HG02678 (cell line): Measurements from ENCODE around the gene ZNF615.
"Not testable (repeated sequence)": the region's sequence is repeated elsewhere in the genome, so short reads cannot be mapped to it uniquely, and the experiment has no call there.

Experiments
- ATAC-seq: cut with Tn5 transposase; IDR thresholded peaks from one replicate; pipeline ENCODE4 v1.9.1; 2021; ENCODE audit warnings: mild to moderate bottlenecking, moderate library complexity; ENCODE audit not compliant: unreplicated experiment

ZNF615 gene

GRCh38 chr19:52007806-52008557 lies at the start of gene ZNF615:
Gene ZNF615, minus strand, starts transcription at chr19:52008211. Its CDS starts 4,500 bp downstream, at chr19:52003711.
- peak; percentile 94 for ATAC-seq

DNA sequence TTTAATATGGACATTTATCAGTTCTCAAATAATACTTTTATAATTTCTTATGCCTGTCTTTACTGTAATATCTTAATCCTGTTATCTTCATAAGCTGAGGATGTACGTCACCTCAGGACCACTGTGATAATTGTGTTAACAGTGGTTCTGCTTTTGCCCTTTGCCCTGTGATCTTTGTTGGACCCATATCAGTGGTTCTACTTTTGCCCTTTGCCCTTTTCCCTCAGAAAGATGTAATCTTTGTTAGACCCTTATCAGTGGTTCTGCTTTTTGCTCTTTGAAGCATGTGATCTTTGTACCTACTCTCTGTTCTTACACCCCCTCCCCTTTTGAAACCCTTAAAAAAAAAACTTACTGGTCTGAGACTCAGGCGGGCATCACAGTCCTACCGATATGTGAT lies 48.5 kb upstream of the ZNF615 start:
- ATAC-seq = not testable (repeated sequence)

DNA sequence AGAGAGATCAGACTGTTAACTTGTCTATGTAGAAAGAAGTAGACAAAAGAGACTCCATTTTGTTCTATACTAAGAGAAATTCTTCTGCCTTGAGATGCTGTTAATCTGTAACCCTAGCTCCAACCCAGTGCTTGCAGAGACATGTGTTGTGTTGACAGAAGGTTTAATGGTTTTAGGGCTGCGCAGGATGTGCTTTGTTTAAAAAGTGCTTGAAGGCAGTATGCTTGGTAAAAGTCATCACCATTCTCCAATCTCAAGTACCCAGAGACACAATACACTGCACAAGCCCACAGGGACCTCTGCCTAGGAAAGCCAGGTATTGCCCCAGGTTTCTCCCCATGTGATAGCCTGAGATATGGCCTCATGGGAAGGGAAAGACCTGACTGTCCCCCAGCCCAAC lies 43.7 kb upstream of the ZNF615 start:
- ATAC-seq = not testable (repeated sequence)

- ATAC-seq = peak; percentile 91
Observed at GRCh38 chr19:52048555-52049501, 40.8 kb upstream of the ZNF615 start, which contains the start of gene ZNF432. Gene ZNF432, minus strand, starts transcription at chr19:52048838. Its CDS starts 1,970 bp downstream, at chr19:52046868.

- ATAC-seq = no peak
Observed at GRCh38 chr19:52039169-52039568, 31.2 kb upstream of the ZNF615 start.

DNA sequence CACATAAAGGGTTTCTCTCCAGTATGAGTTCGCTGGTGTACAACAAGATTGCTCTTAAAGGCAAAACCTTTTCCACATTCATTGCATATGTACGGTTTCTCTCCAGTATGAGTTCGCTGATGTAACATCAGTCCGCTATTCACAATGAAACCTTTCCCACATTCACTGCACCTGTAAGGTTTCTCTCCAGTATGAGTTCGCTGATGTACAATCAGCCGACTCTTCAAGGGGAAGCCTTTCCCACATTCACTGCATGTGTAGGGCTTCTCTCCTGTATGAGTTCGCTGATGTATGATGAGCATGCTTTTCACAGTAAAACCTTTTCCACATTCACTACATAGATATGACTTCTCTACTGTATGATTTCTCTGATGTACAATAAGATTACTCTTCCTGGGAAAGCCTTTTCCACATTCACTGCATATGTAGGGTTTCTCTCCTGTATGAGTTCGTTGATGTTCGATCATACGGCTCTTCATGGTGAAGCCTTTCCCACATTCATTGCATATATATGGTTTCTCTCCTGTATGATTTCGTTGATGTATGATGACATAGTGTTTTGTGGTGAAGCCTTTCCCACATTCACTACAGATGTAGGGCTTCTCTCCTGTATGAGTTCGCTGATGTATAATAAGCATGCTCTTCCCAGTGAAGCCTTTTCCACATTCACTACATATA lies 26.2 kb upstream of the ZNF615 start:
- no peak for ATAC-seq

DNA sequence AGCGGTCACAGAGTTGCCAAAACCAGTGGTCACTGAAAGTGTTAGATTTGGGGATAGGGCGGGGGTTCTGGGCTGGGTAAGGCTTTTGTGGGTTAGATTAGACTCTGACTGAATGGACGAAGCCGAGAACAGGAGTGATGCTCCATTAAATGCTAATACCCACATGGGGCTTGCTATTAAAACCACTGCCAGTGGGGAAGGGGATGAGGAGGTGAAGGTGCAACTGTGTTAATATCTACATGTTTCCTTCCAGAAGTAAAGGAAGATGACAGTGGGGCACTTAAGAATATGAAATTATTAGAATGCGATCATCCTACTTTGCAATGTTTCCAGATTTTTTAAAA lies 20.7 kb upstream of the ZNF615 start:
- ATAC-seq = peak; percentile 33

GRCh38 chr19:52028027-52028779 lies 20.2 kb upstream of the ZNF615 start, which contains the start of gene ZNF614:
Gene ZNF614, minus strand, starts transcription at chr19:52028379. Its CDS starts 2,634 bp downstream, at chr19:52025745.
- ATAC-seq = peak; percentile 88

GRCh38 chr19:52026255-52026990 lies 18.4 kb upstream of the ZNF615 start:
- not testable (repeated sequence) for ATAC-seq

DNA sequence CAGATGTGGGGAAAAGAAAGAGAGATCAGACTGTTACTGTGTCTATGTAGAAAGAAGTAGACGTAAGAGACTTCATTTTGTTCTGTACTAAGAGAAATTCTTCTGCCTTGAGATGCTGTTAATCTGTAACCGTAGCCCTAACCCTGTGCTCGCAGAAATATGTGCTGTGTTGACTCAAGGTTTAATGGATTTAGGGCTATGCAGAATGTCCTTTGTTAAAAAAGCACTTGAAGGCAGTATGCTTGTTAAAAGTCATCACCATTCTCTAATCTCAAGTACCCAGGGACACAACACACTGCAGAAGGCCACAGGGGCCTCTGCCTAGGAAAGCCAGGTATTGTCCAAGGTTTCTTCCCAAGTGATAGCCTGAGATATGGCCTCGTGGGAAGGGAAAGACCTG lies 16.5 kb upstream of the ZNF615 start:
- ATAC-seq = not testable (repeated sequence)

- no peak for ATAC-seq
Observed at GRCh38 chr19:52022193-52022592, 14.2 kb upstream of the ZNF615 start.

DNA sequence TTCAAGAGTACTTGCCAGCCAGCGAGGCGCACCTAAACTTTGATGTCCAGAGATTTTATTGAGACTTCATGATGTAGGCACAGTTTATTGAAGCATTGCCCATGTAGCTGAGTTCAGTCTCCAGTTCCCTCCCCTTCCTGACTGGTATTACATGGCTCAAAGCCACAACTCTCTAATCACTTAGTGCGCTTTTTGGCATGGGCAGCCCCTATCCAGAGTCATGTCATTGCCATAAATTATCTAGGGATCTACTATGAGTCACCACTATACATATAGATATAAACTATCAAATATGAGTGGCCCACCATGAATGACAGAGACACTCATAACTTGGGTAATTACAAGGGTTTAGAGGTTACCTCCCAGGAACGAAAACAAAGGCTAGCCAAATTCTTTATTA lies 12.5 kb upstream of the ZNF615 start:
- ATAC-seq = no peak

DNA sequence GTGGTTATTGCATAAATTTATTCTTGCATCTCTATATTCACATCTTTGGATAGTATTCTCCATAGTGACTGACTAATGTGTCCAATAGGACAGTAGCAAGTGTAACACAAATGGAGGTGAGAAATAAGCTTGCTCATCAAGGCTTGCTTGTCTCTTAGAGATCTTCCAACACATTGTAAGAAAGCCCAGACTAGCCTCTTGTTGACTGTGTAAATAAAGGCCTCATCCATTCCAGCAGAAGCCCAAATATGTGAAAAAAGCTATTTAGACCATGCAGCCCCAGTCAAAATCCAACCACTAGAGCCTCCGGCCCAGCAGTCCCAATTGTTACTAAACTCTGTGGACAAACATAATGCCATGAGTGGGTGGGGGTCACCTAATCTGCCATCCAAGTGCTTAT lies 2.7 kb upstream of the ZNF615 start:
- ATAC-seq = no peak

DNA sequence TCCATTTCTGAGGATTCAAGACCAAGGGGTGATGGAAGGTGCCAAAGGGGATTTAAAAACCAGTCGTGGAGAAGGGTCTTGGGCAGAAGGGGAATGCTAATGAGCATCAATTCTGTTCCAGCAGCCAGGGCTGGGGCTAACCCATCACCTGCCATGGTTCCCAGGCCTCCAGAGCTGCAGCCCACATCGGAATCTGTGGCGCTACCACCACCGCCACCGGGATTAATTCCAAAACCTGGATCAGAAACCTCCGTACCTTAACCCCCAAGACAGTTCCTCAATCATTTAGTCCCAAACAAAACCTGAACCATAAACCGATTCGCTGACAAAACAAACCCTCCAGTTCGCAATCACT lies 583 bp downstream of the ZNF615 start:
- ATAC-seq = no peak

- no peak for ATAC-seq
Observed at GRCh38 chr19:51994048-51994644, 13.9 kb downstream of the ZNF615 start.

- ATAC-seq = no peak
Observed at GRCh38 chr19:51993422-51993821, 14.6 kb downstream of the ZNF615 start.

- ATAC-seq = peak; percentile 75
Observed at GRCh38 chr19:51986309-51987291, 21.4 kb downstream of the ZNF615 start, which contains the start of gene ZNF350. Gene ZNF350, minus strand, starts transcription at chr19:51986840. Its CDS starts 12,480 bp downstream, at chr19:51974360.

DNA sequence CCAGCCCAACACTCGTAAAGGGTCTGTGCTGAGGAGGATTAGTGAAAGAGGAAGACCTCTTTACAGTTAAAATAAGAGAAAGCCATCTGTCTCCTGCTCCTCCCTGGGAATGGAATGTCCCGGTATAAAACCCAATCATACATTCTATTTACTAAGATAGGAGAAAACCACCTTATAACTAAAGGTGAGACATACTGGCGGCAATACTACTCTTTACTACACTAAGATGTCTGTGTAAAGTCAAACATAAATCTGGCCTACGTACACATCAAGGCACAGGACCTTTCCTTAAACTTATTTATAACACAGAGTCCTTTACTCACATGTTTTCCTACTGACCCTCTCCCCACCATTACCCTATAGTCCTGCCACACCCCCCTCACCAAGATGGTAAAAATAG lies 24.6 kb downstream of the ZNF615 start:
- no peak for ATAC-seq
